Stimulated activated CD8-positive, alpha-beta memory T cell treated with anti-CD3 and anti-CD28 coated beads, Interleukin-2, amount 100 ng/mL, for 48 hours (primary cell): Measurements from ENCODE around the gene POPDC2.

Experiments
- DNase-seq, 2 donors: peaks; one replicate each; pipeline ENCODE4 v3.0.0-alpha.2; 2020; ENCODE audit warnings: low read depth in 2 of 2

Gene POPDC2

GRCh38 chr3:119639494-119640350 lies 20.7 kb downstream of the POPDC2 start:
- no peak for DNase-seq

GRCh38 chr3:119637679-119638477 lies 22.5 kb downstream of the POPDC2 start:
- no peak for DNase-seq

GRCh38 chr3:119636891-119637611 lies 23.3 kb downstream of the POPDC2 start:
- DNase-seq: no peak

GRCh38 chr3:119636249-119636648 lies 24.1 kb downstream of the POPDC2 start:
- DNase-seq: no peak

- DNase-seq: no peak
These were observed 24.7 kb downstream of the POPDC2 start for GRCh38 chr3:119635719-119636118.

GRCh38 chr3:119632829-119633228 lies 27.6 kb downstream of the POPDC2 start:
- no peak for DNase-seq

- DNase-seq: no peak
These were observed 28.2 kb downstream of the POPDC2 start for GRCh38 chr3:119632216-119632615.

- no peak for DNase-seq
These were observed 28.9 kb downstream of the POPDC2 start for GRCh38 chr3:119631516-119631915.

- DNase-seq: no peak
These were observed 29.5 kb downstream of the POPDC2 start for GRCh38 chr3:119630880-119631329.

GRCh38 chr3:119630128-119630879 lies 30.1 kb downstream of the POPDC2 start:
- DNase-seq: no peak

- no peak for DNase-seq
These were observed 31.5 kb downstream of the POPDC2 start for GRCh38 chr3:119628816-119629445.

- no peak for DNase-seq
These were observed 32.0 kb downstream of the POPDC2 start for GRCh38 chr3:119628390-119628789.

GRCh38 chr3:119627461-119627860 lies 32.9 kb downstream of the POPDC2 start:
- DNase-seq: no peak

- DNase-seq: no peak
These were observed 34.2 kb downstream of the POPDC2 start for GRCh38 chr3:119626196-119626595.

GRCh38 chr3:119625451-119626153 lies 34.8 kb downstream of the POPDC2 start:
- DNase-seq: no peak

GRCh38 chr3:119624002-119624720 lies 36.2 kb downstream of the POPDC2 start:
- DNase-seq: no peak

- no peak for DNase-seq
These were observed 39.5 kb downstream of the POPDC2 start for GRCh38 chr3:119620899-119621298.

GRCh38 chr3:119619094-119619493 lies 41.3 kb downstream of the POPDC2 start:
- DNase-seq: no peak

- no peak for DNase-seq
These were observed 44.3 kb downstream of the POPDC2 start for GRCh38 chr3:119616056-119616455.

- DNase-seq: no peak
These were observed 46.5 kb downstream of the POPDC2 start for GRCh38 chr3:119613872-119614271.
